GM20000 (cell line): ENCODE results near the gene CES2.
"Not testable (repeated sequence)": the region's sequence is repeated elsewhere in the genome, so short reads cannot be mapped to it uniquely, and the experiment has no call there.

Experiments
- DNase-seq: peaks from one replicate; pipeline ENCODE4 v3.0.0; 2012; ENCODE audit warnings: low spot score
- TF ChIP-seq, protein P1 (sequence below): IDR thresholded peaks from 2 replicates; pipeline ENCODE4 v1.5.1; 2012; ENCODE audit warnings: mild to moderate bottlenecking, control low read depth; ENCODE audit errors: extremely low read depth, missing control alignments

CES2 gene

DNA sequence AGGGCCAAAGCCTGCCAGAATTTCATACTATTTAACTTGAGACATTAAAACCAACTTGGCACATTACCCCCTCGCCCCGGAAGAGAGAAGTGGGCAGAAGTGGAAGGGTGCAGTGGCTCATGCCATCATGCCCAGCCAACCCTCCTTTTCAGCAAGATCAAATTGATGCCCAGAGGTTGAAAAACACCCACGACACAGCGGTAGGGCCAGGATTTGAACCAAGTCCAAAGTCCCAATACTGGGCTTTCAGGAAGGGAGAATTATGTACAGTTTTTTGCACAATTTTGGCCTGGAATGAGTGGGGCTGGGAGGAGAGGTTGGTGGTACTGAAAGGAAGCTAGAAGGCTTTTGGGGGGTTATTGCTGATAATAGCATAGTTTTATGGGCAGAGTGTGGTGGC is 44.0 kb upstream of the CES2 start:
- TF ChIP-seq, protein P1, sequence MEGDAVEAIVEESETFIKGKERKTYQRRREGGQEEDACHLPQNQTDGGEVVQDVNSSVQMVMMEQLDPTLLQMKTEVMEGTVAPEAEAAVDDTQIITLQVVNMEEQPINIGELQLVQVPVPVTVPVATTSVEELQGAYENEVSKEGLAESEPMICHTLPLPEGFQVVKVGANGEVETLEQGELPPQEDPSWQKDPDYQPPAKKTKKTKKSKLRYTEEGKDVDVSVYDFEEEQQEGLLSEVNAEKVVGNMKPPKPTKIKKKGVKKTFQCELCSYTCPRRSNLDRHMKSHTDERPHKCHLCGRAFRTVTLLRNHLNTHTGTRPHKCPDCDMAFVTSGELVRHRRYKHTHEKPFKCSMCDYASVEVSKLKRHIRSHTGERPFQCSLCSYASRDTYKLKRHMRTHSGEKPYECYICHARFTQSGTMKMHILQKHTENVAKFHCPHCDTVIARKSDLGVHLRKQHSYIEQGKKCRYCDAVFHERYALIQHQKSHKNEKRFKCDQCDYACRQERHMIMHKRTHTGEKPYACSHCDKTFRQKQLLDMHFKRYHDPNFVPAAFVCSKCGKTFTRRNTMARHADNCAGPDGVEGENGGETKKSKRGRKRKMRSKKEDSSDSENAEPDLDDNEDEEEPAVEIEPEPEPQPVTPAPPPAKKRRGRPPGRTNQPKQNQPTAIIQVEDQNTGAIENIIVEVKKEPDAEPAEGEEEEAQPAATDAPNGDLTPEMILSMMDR: no peak
- DNase-seq: no peak

DNA sequence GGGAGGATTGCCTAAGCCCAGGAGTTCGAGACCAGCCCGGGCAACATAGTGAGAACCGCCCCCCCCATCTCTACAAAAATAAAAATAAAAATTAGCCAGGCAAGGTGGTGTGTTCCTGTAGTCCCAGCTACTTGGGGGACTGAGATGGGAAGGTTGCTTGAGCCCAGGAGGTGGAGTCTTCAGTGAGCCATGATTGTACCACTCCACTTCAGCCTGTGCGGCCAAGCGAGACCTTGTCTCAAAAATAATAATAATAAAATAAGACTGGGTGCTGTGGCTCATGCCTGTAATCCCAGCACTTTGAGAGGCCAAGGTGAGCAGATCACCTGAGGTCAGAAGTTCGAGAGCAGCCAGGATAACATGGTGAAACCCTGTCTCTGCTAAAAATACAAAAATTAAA is 43.5 kb upstream of the CES2 start:
- DNase-seq: no peak
- TF ChIP-seq, protein P1: no peak

DNA sequence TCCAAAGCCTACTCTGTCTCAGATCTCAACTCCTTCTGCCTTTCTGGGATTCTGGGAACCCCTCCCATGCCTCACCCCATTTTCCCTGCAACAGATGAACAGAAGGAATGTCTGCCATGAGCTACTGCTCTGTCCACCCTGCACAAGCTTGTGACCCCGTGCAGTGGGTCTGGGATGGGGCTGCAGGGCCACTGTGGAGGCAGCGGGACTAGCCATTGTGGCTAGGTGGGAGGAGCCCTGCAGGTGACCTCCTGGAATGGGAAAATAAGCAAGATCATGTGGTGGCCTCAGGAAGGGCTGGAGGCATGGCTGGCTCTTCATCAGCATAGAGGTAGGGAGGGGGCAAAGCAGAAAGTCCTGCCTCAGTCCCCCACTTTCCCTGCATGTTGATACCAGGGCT is 41.3 kb upstream of the CES2 start:
- DNase-seq: no peak
- TF ChIP-seq, protein P1: no peak

DNA sequence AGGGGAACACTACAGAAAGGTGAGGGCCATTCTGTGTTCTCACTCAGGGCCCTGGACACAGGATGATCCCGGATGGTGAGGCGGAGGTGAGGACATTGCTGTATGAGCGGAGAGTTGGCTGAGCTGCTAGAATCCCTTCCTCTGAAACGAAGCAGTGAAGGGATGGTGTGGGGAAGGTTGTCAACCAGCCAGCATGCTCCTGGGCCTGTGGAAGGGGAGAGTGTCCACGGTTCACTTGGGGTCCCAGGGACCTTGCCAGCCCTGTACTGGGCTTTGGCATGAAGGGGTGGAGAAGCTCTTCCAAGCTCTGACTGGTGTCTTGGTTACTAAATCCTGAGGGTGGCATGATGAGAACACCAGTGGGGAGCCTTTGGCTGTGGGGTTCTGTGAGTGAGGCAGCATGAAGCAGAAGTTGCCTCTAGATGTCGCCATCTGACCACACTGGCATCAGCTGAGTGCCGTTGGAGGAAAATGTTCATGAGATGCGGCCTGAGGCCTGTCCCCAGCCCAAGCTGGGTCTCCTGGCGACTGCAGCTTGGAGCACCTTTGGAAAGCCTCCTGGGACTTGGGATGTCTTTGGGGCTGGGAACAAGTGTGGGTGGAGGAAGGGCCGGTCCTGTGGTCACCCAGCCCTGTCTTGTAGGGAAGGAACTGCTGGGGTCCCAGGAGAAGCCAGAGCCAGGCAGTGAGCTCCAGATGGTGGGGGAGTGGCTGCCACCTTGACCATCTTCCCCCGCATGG is 40.2 kb upstream of the CES2 start:
- TF ChIP-seq, protein P1: peak; percentile 61
- DNase-seq: peak; percentile 72

DNA sequence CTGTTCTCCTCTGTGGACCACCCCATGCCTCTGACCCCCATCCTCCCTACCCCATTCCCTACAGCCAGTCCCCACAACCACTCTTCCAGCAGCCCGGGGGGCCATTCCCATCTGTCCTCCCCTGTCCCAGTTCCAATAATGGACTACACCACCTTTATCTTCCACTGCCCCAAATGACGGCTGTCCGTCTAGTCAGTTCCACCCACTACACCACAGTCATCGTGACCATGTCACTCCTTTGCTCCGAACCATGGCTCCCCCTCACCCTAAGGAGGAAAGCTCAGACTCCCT is 39.7 kb upstream of the CES2 start:
- DNase-seq: no peak

GRCh38 chr16:66895999-66896398 is 39.3 kb upstream of the CES2 start:
- TF ChIP-seq, protein P1: no peak
- no peak for DNase-seq

More for the DNA sequence above, 39.7 kb upstream of the CES2 start:
- TF ChIP-seq, protein P1: no peak

DNA sequence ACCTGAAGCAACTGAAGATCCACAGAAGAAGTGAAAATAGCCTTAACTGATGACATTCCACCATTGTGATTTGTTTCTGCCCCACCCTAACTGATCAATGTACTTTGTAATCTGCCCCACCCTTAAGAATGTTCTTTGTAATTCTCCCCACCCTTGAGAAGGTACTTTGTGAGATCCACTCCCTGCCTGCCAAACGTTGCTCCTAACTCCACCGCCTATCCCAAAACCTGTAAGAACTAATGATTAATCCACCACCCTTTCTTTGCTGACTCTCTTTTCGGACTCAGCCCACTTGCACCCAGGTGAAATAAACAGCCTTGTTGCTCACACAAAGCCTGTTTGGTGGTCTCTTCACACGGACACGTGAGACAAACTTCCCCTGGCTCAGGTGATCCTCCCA is 38.6 kb upstream of the CES2 start:
- not testable (repeated sequence) for DNase-seq

- TF ChIP-seq, protein P1: no peak
- DNase-seq: no peak
These were observed 37.1 kb upstream of the CES2 start for GRCh38 chr16:66898207-66898606.
